ENCODE data around the gene EHMT1. TPM values are rescaled to one million over a fixed set of nuclear protein-coding genes. Genes with fewer than 3 reads are reported as not detected.
"Not testable (repeated sequence)": the region's sequence is repeated elsewhere in the genome, so short reads cannot be mapped to it uniquely, and the experiment has no call there.

EHMT1 gene
- total RNA-seq, 1 donor from 2014 or later: 64.2 TPM

DNA sequence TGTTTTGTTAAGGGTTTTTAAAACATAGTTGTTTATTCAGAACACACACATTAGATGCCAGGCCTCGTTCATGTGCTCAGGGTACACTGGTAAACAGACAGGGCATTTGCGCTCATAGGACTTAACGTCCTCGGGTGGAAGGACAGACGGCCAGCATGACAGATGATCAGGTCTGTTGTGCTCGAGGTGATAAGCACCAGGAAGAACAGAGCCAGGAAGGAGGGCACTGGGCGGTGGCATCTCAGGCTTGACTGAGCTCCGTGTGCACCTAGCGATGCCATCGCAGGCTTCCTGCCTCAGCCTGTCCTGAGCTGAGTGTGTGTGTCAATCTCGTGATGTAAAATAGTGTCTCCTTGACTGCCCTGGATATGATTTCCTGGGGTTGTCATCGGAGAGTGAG is 96.5 kb downstream of the EHMT1 start:
- DNase-seq (ENCODE audit: low spot score): no peak
- peak; percentile 57 for ATAC-seq

DNA sequence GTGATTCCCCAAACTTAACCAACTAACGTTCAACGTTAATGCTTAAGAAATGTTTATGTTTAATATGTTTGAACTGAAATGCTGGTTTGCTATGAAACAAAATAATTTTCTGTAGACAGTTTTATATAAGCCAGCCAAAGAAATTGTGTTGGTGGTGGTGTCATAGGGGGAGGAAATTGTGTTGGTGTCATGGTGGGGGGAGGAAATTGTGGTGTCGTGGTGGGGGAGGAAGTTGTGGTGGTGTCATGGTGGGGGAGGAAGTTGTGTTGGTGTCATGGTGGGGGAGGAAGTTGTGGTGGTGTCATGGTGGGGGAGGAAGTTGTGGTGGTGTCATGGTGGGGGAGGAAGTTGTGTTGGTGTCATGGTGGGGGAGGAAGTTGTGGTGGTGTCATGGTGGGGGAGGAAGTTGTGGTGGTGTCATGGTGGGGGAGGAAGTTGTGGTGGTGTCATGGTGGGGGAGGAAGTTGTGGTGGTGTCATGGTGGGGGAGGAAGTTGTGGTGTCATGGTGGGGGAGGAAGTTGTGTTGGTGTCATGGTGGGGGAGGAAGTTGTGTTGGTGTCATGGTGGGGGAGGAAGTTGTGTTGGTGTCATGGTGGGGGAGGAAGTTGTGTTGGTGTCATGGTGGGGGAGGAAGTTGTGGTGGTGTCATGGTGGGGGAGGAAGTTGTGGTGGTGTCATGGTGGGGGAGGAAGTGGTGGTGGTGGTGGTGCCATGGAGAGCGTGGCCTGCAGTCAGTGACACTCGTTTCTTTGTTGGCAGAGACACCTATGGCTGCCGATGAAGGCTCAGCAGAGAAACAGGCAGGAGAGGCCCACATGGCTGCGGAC is 97.3 kb downstream of the EHMT1 start:
- not testable (repeated sequence) for DNase-seq (ENCODE audit: low spot score); ATAC-seq

DNA sequence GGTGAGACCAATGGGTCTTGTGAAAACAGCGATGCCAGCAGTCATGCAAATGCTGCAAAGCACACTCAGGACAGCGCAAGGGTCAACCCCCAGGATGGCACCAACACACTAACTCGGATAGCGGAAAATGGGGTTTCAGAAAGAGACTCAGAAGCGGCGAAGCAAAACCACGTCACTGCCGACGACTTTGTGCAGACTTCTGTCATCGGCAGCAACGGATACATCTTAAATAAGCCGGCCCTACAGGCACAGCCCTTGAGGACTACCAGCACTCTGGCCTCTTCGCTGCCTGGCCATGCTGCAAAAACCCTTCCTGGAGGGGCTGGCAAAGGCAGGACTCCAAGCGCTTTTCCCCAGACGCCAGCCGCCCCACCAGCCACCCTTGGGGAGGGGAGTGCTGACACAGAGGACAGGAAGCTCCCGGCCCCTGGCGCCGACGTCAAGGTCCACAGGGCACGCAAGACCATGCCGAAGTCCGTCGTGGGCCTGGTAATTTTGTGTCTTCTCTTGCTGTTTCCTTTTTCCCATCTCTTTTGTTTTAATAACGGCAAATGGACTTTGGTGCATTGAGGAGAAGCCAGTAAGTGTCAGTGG is 98.0 kb downstream of the EHMT1 start:
- no peak for DNase-seq (ENCODE audit: low spot score)
- no peak for ATAC-seq

DNA sequence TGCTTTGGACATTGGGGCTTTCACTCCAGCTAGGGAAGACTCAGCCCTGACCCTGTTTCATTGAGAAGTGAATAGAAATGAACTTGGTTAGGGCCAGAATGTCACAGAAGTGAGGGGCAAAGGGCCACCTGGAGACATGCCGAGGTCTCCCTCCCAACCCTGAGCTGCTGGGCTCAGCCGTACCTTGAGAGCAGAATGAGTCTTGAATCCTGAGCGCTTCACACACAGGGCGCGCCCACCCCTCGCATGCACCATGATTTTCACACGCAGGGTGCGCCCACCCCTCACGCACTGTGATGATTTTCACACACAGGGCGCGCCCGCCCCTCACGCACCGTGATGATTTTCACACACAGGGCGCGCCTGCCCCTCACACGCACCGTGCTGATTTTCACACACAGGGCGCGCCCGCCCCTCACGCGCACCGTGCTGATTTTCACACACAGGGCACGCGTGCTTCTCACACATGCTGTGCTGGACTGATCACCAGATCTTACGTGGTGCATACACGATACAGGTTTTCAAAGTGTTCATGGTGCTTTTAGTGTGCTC is 99.0 kb downstream of the EHMT1 start:
- DNase-seq (ENCODE audit: low spot score) (no peak), ATAC-seq (no peak)

DNA sequence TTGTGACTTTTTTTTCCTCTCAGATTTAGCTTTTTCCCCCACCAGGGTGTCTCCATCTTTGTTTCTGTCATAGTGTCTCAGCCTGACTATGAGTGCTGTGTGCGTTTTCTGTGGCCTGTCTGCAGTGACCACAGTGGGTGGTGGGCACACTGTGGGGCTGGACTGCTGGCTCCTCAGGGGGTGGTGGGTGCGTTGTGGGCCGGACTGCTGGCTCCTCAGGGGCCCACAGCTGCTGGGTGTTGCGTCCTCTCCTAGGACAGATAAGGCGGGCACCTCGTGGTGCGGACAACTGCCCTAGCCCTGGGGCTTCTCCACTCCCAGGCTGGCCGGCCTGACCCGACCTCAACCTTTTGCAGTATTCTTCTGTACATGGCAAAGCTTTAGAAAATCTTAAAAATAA is 100.4 kb downstream of the EHMT1 start:
- no peak for ATAC-seq

DNA sequence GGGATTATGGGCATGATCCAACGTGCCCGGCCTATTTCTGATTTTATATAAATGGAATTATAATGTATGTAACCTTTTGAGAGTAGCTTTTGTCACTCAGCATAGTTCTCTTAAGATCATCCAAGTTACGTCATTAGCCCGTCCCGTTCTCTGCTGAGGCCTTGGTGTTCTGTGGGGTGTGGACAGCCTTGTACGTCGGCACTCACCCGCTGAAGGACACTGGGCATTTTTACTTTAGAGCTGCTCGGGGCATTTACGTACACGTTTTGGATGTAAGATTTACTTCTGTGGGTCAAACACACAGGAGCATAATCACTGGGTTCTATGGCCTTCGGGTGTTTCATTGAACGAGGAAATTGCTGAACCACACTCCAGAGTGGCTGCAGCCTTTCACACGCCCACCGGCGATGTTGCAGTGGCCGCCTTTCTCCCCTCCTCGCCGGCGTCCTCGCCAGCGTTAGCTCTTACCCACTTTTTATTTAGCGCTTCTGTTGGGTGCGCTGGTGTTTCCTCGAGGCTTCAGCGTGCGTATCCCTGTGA is 101.8 kb downstream of the EHMT1 start:
- DNase-seq (ENCODE audit: low spot score): no peak
- no peak for ATAC-seq

More for the DNA sequence above, 100.4 kb downstream of the EHMT1 start:
- no peak for DNase-seq (ENCODE audit: low spot score)

DNA sequence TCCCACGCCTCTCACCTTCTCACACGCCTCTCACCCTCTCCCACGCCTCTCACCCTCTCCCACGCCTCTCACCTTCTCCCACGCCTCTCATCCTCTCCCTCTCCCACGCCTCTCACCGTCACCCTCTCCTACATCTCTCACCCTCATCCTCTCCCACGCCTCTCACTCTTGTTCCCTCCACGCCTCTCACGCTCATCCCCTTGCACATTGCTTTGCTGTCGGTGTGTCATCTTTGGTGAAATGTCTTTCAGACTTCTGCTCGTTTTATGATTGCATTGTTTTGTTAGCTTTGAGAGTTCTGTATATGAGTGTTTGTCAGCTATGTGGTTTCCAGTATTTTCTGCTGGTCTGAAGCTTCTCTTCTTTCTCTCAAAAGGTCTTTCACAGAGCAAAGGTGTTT is 102.7 kb downstream of the EHMT1 start:
- DNase-seq (ENCODE audit: low spot score): no peak
- ATAC-seq: no peak

DNA sequence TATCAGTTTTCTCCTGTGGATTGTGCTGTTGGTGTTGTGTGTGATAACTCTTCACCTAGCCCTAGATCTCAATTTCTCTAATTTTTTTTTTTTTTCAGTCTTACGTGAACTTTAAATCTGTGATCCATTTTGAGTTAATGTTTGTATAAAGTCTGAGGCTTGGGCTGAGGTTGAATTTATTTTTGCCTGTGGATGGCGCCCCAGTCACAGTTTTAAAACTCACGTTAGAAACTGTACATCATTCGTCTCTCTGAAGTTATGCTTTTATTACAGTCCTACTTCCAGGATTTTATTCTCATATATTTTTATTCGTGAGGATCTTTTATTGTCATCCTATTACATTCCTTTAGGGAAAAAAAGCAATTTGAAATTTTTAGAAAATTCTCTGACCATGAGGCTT is 103.1 kb downstream of the EHMT1 start:
- ATAC-seq (no peak), DNase-seq (ENCODE audit: low spot score) (no peak)

DNA sequence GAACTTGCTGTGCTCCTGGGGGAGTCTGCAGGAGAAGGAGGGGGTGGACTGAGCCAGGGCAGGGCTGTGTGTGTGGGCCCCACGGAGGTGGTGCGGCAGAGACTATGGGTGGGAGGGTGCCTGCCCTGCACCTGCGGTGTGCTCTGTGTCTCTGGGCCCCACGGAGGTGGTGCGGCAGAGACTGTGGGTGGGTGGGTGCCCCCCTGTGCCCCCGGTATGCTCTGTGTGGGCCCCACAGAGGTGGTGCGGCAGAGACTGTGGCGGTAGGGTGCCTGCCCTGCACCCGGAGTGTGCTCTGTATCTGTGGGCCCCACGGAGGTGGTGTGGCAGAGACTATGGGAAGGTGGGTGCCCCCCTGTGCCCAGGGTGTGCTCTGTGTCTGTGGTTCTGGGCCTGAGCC is 103.7 kb downstream of the EHMT1 start:
- no peak for DNase-seq (ENCODE audit: low spot score)
- ATAC-seq: no peak

DNA sequence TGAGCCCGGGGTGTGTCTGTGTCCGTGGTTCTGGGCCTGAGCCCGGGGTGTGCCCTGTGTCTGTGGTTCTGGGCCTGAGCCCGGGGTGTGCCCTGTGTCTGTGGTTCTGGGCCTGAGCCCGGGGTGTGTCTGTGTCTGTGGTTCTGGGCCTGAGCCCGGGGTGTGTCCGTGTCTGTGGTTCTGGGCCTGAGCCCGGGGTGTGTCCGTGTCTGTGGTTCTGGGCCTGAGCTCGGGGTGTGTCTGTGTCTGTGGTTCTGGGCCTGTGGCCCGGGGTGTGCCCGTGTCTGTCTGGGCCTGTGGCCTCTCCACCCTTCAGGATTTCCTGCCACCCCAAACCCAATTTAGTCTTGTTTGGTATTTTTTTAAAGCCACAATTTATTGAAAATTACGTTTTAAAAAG is 104.6 kb downstream of the EHMT1 start:
- ATAC-seq; DNase-seq (ENCODE audit: low spot score): not testable (repeated sequence)

DNA sequence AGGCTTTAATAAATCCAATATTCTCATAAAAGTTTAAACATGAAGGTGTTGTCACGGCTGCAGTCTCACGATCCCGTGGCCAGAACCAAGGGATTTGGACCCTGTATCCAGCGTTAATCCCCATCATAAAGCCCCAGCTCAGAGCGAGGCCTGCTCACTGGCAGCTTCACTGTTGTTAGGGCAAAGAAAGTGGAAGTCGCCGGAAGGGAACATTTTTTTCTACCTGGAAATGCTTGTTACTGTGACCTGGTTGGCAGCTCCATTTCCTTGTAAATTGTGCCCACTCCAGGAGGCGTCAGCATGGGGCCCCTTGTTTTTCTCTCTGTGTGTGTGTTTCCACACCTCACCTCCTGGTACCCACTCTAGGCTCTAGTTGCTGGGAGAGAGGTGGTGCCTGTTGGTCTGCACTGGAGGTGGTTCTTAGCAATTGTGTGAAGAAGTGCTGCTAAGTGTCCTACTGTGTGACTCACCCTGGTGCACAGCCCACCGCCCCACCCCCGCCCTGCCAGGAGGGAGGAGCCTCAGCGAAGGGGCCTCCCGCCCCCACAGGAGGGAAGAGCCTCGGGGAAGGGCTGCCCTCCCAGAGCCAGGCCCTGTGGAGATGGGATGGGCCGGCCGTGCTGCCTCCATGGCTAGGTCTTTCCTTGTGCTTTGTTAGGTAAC is 105.1 kb downstream of the EHMT1 start:
- no peak for ATAC-seq
- DNase-seq (ENCODE audit: low spot score): no peak

DNA sequence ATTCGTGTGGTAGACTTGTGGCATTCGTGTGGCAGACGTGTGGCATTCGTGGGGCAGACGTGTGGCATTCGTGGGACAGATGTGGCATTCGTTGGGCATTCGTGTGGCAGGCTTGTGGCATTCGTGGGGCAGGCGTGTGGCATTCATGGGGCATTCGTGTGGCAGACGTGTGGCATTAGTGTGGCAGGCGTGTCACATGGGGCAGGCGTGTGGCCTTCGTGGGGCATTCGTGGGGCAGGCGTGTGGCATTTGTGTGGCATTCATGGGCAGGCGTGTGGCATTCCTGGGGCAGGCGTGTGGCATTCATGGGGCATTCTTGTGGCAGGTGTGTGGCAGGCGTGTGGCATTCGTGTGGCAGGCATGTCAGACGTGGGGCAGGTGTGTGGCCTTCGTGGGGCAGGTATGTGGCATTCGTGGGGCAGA is 106.0 kb downstream of the EHMT1 start:
- no peak for ATAC-seq
- DNase-seq (ENCODE audit: low spot score): no peak

DNA sequence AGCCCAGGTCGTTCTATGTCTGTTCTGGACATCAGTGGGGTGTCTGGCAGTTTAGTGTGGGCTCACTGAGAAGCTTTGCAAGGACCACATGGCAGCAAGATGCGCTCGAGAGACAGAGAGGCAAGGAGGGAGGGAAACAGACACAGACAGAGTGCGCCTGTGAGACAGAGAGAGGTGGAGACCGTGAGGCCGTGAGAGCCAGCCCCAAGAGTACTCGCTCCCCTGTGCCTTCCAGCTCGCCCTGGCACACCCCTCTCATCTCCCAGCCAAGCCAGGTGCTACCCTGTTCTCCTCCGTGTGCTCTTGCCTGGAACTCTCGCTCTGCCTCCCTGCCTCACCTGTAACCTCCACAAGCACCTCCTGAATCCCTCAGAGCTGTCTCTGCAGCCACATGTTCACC is 106.8 kb downstream of the EHMT1 start:
- DNase-seq (ENCODE audit: low spot score) (no peak), ATAC-seq (peak; percentile 22)

DNA sequence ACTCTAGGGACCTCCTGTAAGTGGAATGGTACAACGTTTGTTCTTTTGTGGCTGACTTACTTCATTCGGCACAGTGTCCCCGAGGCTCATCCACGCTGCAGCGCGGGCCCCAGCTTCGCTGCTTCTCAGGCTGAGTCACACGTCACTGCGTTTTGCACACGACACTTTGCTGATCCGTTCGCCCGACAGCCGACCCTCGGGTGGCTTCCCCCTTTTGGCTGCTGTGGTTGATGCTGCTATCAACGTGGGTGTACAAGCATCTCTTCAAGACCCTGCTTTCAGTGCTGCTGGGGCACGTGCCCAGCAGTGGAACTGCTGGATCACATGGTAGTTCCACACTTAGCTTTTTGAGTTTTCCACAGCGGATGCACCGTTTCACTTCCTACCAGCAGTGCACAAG is 107.5 kb downstream of the EHMT1 start:
- ATAC-seq; DNase-seq (ENCODE audit: low spot score): not testable (repeated sequence)

DNA sequence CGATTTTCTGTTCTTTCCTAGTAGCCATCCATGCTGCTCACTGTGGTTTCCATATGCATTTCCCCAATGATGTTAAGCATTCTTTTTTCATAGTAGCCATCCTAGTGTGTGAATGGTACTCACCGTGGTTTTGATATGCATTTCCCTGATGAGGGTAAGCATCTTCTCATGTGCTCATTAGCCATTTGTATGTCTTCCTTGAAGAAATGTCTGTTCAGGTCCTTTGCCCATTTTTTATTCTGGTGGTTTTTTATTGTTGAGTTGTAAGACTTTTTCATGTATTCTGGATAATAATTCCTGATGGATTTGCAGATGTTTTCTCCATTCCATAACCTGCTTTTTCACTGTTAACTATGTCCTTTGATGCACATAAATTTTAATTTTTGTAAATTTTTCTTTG is 108.0 kb downstream of the EHMT1 start:
- no peak for DNase-seq (ENCODE audit: low spot score)
- no peak for ATAC-seq

DNA sequence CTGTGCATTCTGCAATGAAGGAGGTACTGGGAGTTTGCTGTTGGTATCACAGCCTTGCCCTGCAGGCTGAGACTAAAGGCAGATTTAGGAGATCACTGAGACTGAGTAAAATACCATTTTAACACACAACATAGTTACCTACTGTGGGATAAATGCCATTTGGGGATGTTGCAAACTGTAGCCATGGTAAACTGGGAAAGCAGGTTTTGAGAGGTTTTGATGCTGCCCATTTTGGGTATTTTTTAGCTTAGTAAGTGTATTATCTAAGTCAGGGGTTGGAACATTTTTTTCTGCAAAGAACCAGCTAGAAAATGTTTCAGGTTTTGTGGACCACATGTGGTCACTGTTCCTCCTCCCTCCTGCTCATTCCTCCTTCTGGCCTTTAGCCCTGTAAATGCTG is 108.9 kb downstream of the EHMT1 start:
- no peak for ATAC-seq
- no peak for DNase-seq (ENCODE audit: low spot score)

DNA sequence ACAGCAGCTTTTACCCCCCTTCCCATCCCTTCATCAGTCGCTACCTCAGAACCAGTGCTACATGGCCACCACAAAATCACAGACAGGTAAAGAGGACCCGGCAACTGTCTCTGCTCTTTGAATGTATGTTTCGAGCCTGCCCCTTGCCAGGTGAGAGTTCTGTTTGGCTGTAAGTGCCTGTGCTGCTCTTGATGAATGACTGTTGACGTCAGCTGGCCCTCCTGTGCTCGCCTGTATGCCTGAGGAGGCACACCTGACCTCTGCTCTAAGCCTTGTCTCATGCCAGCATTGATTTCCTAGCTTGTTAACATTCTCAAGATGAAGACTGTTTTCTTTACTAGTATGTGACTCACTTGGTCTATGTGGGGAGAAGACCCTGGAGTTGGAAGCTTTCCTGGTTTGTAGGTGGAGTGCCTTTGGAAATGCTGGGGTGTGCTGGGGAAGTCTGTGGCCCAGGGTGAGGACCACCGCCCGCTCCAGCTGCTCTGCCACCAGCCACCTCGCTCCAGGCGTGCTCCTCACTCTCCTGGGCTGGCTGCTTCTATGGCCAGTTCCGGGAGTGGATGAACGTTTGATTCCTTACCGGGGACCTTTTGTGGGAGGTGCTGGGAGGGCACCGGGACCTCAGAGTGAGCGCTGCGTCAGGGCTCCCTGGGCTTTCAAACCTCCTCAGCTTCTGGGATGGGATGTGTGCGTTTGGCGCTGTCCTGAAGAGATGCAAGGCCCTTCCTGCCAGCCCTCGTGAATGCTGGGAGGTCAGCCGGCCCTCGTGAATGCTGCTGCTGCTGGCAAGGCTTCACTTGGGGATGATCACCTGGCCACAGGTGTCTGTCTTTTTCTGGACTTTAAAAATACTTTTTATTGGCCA is 109.9 kb downstream of the EHMT1 start:
- ATAC-seq: no peak
- no peak for DNase-seq (ENCODE audit: low spot score)

DNA sequence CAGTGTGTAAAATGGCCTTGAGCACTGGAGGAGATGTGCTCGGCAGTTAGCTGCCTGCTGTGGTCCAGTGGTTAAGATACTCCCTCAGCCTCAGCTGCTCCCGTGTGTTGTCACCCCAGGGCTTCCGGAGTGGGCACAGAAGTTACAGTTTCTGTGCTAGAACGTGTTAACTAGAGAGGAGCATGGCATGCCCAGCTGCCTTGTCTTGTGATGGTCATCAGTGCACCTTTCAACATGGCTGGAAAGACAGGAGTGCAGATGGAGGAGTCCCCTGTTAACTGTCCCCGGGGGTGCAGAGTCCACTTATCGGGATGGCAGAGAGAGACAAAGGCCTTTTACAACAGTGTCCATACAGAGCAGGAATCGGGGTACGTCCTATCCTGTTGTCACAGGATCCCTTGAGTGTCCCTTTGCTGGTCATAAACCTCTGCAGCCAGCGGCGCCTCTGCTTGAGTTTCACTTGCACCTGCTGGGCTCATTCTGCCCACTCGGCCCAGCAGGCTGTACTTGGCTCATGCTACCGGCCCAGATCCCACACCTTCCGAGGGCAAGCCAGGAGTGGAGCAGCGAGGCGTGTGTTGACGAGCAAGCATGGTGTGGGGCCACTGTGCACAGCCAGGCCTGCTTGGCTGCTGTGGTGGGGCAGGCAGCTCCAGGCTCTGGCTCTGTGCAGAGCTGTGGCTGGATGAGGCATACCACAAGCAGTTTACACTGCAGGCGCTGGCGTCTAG is 112.6 kb downstream of the EHMT1 start:
- DNase-seq (ENCODE audit: low spot score) (peak; percentile 29), ATAC-seq (peak; percentile 4)

DNA sequence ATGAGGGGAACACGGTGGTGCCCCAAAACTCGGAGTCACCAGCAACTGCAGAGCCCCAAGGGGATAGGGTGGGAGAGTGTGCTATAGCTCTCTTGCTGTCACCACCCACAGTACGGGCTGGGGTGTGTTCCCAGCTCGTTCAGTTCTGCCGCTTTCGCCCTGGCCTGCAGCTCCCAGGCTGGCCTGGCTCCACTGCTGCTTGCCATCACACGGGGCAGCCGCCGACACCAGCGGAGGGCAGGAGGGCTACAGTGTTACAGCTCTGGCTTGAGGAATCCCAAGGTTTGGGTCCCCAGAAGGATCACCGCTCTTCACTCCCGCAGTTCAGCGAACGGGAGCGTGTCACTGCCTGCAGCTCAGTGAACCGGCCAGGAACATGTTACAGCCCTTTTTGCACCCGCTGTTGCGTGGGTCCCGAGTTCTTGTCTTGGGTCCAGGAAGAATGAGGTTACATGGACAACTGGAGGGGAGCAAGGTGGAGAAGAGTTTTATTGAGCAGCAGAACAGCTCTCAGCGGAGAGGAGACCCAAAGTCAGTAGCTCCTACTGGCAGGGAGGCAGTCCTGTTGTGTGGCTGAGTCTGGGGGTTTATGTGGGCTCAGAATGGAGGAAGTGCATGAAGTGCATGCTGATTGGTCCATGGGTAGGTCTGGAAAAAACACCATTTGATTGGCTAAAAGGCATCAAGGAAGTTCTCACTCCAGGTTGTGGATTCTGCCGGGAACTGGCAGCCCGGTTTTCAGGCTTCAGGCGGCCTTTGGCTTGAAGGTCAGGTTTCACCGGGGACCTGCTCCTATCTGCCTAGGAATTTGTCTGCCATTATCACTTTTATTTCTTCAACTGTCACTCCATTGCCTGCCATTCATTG is 113.4 kb downstream of the EHMT1 start:
- DNase-seq (ENCODE audit: low spot score) (peak; percentile 37), ATAC-seq (peak; percentile 12)
